ENCODE results near the gene TUBB4B.
A peak's percentile ranks its signal among the peaks of the same experiment; 100 is the strongest.

The TUBB4B gene

DNA sequence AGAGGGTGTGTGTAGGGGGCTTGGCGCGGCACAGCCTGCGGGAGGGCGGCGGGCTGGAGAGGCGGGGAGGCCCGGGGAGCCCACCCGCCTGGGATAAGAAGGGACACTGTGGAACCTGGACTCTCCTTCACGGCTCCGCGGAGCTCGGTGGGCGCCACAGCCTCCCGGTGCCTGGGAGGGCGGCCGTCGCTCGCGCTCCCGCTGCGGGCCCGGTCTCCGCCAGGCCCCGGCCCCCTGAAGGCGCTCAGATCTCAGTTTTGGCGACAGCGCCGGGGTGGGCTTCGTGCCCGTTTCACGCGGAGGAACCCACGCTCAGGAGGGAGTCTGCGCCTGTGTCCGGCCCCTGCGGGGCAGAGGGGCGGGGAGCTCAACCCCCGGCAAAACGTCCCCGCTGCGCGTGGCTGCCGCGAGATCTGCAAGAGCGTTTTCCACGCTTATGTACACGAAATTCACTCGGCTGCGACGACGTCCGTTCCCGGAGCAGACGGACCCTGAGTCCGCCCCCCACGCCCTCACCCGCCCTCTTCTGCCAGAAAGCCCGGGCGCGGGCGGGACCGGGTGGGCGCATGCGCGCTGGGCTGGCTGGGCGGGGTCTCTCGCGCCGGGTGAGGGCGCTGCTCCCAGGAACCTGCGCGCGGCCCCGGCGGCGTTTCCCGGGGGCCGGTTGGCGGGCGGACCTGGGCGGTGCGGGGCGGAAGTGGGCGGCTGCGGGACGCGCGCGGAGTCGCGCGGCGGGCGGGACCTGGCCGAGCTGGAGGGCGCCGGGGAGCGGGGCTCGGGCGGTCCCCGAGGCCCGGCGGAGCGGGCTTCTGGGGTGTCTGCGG lies 13.7 kb downstream of the TUBB4B start, which contains the start of gene NELFB (continued):
- TF ChIP-seq SP7 (tag by site-specific recombination; IDR thresholded peaks at IDR 0.05) (0 out of 2 replicates have a peak, but pooled peaks have one; percentile 23), ZNF585B (tag by site-specific recombination; IDR thresholded peaks at IDR 0.05) (no peak), ZNF239 (tag by site-specific recombination; IDR thresholded peaks at IDR 0.05) (no peak), YY1 (tag by site-specific recombination; IDR thresholded peaks at IDR 0.05) (peak; percentile 9; the same call in 1 of the 2 replicates), ZNF292 (tag by site-specific recombination; IDR thresholded peaks at IDR 0.05; ENCODE audit: borderline replicate concordance, low read depth) (no peak), ZNF391 (tag by site-specific recombination; IDR thresholded peaks at IDR 0.05; ENCODE audit: borderline replicate concordance, low read depth) (no peak; the same call in 1 of the 2 replicates), ZNF670 (tag by site-specific recombination; IDR thresholded peaks at IDR 0.05; ENCODE audit: low read depth) (no peak), ZNF548 (tag by site-specific recombination; IDR thresholded peaks at IDR 0.05) (no peak), ZNF280C (tag by site-specific recombination; IDR thresholded peaks at IDR 0.05) (no peak), ZNF510 (tag by site-specific recombination; IDR thresholded peaks at IDR 0.05; ENCODE audit: insufficient replicate concordance) (no peak), ZNF214 (tag by site-specific recombination; IDR thresholded peaks at IDR 0.05; ENCODE audit: borderline replicate concordance) (no peak), ZNF639 (tag by site-specific recombination; IDR thresholded peaks at IDR 0.05) (no peak), ZNF16 (tag by site-specific recombination; IDR thresholded peaks at IDR 0.05; ENCODE audit: low read depth) (no peak), ZNF610 (tag by site-specific recombination; IDR thresholded peaks at IDR 0.05; ENCODE audit: borderline replicate concordance) (no peak), ZNF112 (tag by site-specific recombination; IDR thresholded peaks at IDR 0.05) (no peak), IKZF3 (tag by site-specific recombination; IDR thresholded peaks at IDR 0.05) (peak; percentile 38; the same call in 1 of the 2 replicates), ZNF157 (tag by site-specific recombination; IDR thresholded peaks at IDR 0.05) (no peak), ZNF184 (tag by site-specific recombination; IDR thresholded peaks at IDR 0.05) (no peak), ZSCAN23 (tag by site-specific recombination; IDR thresholded peaks at IDR 0.05) (no peak), ZNF146 (tag by site-specific recombination; IDR thresholded peaks at IDR 0.05) (no peak), ZNF704 (tag by site-specific recombination; IDR thresholded peaks at IDR 0.05) (no peak), OSR2 (tag by site-specific recombination; IDR thresholded peaks at IDR 0.05) (no peak), ZNF654 (tag by site-specific recombination; IDR thresholded peaks at IDR 0.05; ENCODE audit: low read depth) (no peak), ZNF416 (tag by site-specific recombination; IDR thresholded peaks at IDR 0.05) (no peak), ZNF138 (tag by site-specific recombination; IDR thresholded peaks at IDR 0.05; ENCODE audit: borderline replicate concordance) (no peak), ZNF560 (tag by site-specific recombination; IDR thresholded peaks at IDR 0.05; ENCODE audit: borderline replicate concordance) (no peak), ZNF544 (tag by site-specific recombination; IDR thresholded peaks at IDR 0.05) (no peak)
- TF ChIP-seq, protein P1, sequence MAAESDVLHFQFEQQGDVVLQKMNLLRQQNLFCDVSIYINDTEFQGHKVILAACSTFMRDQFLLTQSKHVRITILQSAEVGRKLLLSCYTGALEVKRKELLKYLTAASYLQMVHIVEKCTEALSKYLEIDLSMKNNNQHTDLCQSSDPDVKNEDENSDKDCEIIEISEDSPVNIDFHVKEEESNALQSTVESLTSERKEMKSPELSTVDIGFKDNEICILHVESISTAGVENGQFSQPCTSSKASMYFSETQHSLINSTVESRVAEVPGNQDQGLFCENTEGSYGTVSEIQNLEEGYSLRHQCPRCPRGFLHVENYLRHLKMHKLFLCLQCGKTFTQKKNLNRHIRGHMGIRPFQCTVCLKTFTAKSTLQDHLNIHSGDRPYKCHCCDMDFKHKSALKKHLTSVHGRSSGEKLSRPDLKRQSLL (tag by site-specific recombination; IDR thresholded peaks at IDR 0.05): peak; percentile 55; the same call in 1 of the 2 replicates
- TF ChIP-seq, protein P2, sequence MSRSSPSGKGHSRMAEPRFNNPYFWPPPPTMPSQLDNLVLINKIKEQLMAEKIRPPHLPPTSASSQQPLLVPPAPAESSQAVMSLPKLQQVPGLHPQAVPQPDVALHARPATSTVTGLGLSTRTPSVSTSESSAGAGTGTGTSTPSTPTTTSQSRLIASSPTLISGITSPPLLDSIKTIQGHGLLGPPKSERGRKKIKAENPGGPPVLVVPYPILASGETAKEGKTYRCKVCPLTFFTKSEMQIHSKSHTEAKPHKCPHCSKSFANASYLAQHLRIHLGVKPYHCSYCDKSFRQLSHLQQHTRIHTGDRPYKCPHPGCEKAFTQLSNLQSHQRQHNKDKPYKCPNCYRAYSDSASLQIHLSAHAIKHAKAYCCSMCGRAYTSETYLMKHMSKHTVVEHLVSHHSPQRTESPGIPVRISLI (tag by site-specific recombination; IDR thresholded peaks at IDR 0.05): no peak
- TF ChIP-seq, protein P3, sequence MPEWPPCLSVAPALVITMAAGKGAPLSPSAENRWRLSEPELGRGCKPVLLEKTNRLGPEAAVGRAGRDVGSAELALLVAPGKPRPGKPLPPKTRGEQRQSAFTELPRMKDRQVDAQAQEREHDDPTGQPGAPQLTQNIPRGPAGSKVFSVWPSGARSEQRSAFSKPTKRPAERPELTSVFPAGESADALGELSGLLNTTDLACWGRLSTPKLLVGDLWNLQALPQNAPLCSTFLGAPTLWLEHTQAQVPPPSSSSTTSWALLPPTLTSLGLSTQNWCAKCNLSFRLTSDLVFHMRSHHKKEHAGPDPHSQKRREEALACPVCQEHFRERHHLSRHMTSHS (tag by site-specific recombination; IDR thresholded peaks at IDR 0.05): no peak
- TF ChIP-seq, protein P4, sequence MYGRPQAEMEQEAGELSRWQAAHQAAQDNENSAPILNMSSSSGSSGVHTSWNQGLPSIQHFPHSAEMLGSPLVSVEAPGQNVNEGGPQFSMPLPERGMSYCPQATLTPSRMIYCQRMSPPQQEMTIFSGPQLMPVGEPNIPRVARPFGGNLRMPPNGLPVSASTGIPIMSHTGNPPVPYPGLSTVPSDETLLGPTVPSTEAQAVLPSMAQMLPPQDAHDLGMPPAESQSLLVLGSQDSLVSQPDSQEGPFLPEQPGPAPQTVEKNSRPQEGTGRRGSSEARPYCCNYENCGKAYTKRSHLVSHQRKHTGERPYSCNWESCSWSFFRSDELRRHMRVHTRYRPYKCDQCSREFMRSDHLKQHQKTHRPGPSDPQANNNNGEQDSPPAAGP (tag by site-specific recombination; IDR thresholded peaks at IDR 0.05): no peak; the same call in 1 of the 2 replicates

Data from HEK293 (cell line).